OCI-LY7 (cell line): ENCODE data around the gene DNAJB9. TPM values are rescaled to one million over a fixed set of nuclear protein-coding genes. Genes with fewer than 3 reads are reported as not detected.

Experiments used
- BruUV-seq: library from RNA; stranded (reverse); fragments of 400-500 nt; replicated peaks from 2 replicates; lab custom pipeline; 2021; lab: Mats Ljungman, UMichigan
- CTCF ChIA-PET: fragments of 300-600 bp; sonication (Branson Sonifier 250); formaldehyde crosslinking; loops from one replicate; lab custom pipeline; 2022; ENCODE audit warnings: antibody characterized with exemption; ENCODE audit not compliant: unreplicated experiment; lab: Charles Lee
- POLR2A ChIA-PET: fragments of 300-600 bp; sonication (Branson Sonifier 250); formaldehyde crosslinking; loops from one replicate; lab custom pipeline; 2022; ENCODE audit warnings: antibody characterized with exemption; lab: Charles Lee
- DNase-seq: peaks from one replicate; pipeline ENCODE4 v3.0.0-alpha.2; 2015; ENCODE audit warnings: low spot score
- H2AFZ ChIP-seq: fragments of 200-600 bp; sonication (generic), shearing (Covaris generic); 2 replicates; pipeline ENCODE4 v1.6.1; 2014; ENCODE audit warnings: mild to moderate bottlenecking, antibody characterized with exemption, low read length, moderate library complexity
- H3K27ac ChIP-seq: fragments of 200-600 bp; sonication (generic); 2 replicates; pipeline ENCODE4 v1.5.1; 2014; ENCODE audit warnings: mixed run types, low read depth, mild to moderate bottlenecking, moderate library complexity, low read length, inconsistent platforms; ENCODE audit not compliant: poor library complexity, severe bottlenecking
- H3K36me3 ChIP-seq: fragments of 200-600 bp; sonication (generic); 2 replicates; pipeline ENCODE4 v1.6.1; 2014; ENCODE audit warnings: mild to moderate bottlenecking, antibody characterized with exemption, low read length, moderate library complexity, mixed read lengths; ENCODE audit not compliant: insufficient read depth
- H3K4me1 ChIP-seq: fragments of 200-600 bp; sonication (generic); 2 replicates; pipeline ENCODE4 v1.5.1; 2014; ENCODE audit warnings: mild to moderate bottlenecking, low read length; ENCODE audit not compliant: insufficient read depth, poor library complexity, severe bottlenecking
- H3K4me2 ChIP-seq: fragments of 200-600 bp; sonication (generic); 2 replicates; pipeline ENCODE4 v1.6.1; 2014; ENCODE audit warnings: mild to moderate bottlenecking, low read length
- H3K4me3 ChIP-seq: fragments of 200-600 bp; sonication (generic); 2 replicates; pipeline ENCODE4 v1.5.1; 2014; ENCODE audit warnings: mild to moderate bottlenecking, low read depth, low read length; ENCODE audit not compliant: poor library complexity, severe bottlenecking
- H3K79me2 ChIP-seq: fragments of 200-600 bp; sonication (generic); 2 replicates; pipeline ENCODE4 v1.6.1; 2016; ENCODE audit warnings: low read depth, mild to moderate bottlenecking, low read length, moderate library complexity, mixed read lengths; ENCODE audit not compliant: insufficient read depth
- H3K9me2 ChIP-seq: fragments of 200-600 bp; sonication (generic); 2 replicates; pipeline ENCODE4 v1.6.1; 2016; ENCODE audit warnings: mild to moderate bottlenecking, low read length, mixed read lengths; ENCODE audit not compliant: insufficient read depth
- H3K9me3 ChIP-seq: fragments of 200-600 bp; sonication (generic); 2 replicates; pipeline ENCODE4 v1.6.1; 2014; ENCODE audit warnings: mild to moderate bottlenecking, mixed run types, low read length, mixed read lengths
- H4K20me1 ChIP-seq: fragments of 200-600 bp; sonication (generic); 2 replicates; pipeline ENCODE4 v1.6.1; 2014; ENCODE audit warnings: mild to moderate bottlenecking, antibody characterized with exemption, low read length, moderate library complexity, mixed read lengths; ENCODE audit not compliant: insufficient read depth
- EZH2phosphoT487 ChIP-seq: fragments of 200-600 bp; sonication (generic); IDR thresholded peaks from 2 replicates; pipeline ENCODE4 v1.6.1; 2018; ENCODE audit warnings: low read depth, borderline replicate concordance, mild to moderate bottlenecking, mixed run types, antibody characterized with exemption, low read length, moderate library complexity, mixed read lengths
- intact Hi-C: fragments of 100-400 bp; cut with micrococcal nuclease; formaldehyde crosslinking; loops from one replicate; pipeline ENCODE4 v1.10.0; 2022; ENCODE audit not compliant: unreplicated experiment
- total RNA-seq, 2 experiments: library from RNA; depleted of rRNA in 1 of 2; stranded (reverse); fragments of >200 nt in 1 of 2; shearing (Covaris generic) in 1 of 2; gene quantifications; 2 replicates each; pipeline ENCODE4 v1.2.3, GENCODE V29; 2014 to 2022
- TF ChIP-seq, protein P1 (sequence below): fragments of 200-600 bp; sonication (generic); conservative IDR thresholded peaks from 2 replicates; pipeline ENCODE4 v1.5.1; 2014; ENCODE audit warnings: mild to moderate bottlenecking, antibody characterized with exemption, low read length, moderate library complexity, mixed read lengths

Gene DNAJB9
- total RNA-seq, 2 experiments from 2014 or later, result 11.4 to 20.3 TPM

- CTCF ChIA-PET, result no interaction called here
These were observed 14.5 kb downstream of the DNAJB9 start for GRCh38 chr7:108584211-108584610.

GRCh38 chr7:108585843-108586242 lies 16.2 kb downstream of the DNAJB9 start:
- H3K36me3 ChIP-seq, result no peaks in the 10 kb centered on the region
- no peaks in the 10 kb centered on the region for H3K9me3 ChIP-seq
- H3K4me1 ChIP-seq, result no peaks in the 10 kb centered on the region
- no peak overlapping the region for H3K27ac ChIP-seq
- no peak overlapping the region for H3K4me2 ChIP-seq
- no peak overlapping the region for H3K4me3 ChIP-seq
- no peaks in the 10 kb centered on the region for H3K79me2 ChIP-seq
- POLR2A ChIA-PET, result interaction anchor here (0.6 to 1.1 kb wide), 2 partner anchors 12 to 326 kb away, joined by 3 to 4 read pairs; no protein-coding TSS in a partner anchor
- H2AFZ ChIP-seq, result no peak overlapping the region
- no peaks in the 10 kb centered on the region for H4K20me1 ChIP-seq
- BruUV-seq, result no TSS peak
- intact Hi-C loops, result no loop called here
- DNase-seq, result no peak
- TF ChIP-seq, protein P1, sequence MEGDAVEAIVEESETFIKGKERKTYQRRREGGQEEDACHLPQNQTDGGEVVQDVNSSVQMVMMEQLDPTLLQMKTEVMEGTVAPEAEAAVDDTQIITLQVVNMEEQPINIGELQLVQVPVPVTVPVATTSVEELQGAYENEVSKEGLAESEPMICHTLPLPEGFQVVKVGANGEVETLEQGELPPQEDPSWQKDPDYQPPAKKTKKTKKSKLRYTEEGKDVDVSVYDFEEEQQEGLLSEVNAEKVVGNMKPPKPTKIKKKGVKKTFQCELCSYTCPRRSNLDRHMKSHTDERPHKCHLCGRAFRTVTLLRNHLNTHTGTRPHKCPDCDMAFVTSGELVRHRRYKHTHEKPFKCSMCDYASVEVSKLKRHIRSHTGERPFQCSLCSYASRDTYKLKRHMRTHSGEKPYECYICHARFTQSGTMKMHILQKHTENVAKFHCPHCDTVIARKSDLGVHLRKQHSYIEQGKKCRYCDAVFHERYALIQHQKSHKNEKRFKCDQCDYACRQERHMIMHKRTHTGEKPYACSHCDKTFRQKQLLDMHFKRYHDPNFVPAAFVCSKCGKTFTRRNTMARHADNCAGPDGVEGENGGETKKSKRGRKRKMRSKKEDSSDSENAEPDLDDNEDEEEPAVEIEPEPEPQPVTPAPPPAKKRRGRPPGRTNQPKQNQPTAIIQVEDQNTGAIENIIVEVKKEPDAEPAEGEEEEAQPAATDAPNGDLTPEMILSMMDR, result no peak
- TF ChIP-seq EZH2phosphoT487, result no peak
- no peaks in the 10 kb centered on the region for H3K9me2 ChIP-seq
- CTCF ChIA-PET, result no interaction called here

More at GRCh38 chr7:108584211-108584610, 14.5 kb downstream of the DNAJB9 start:
- H3K9me2 ChIP-seq, result no peaks in the 10 kb centered on the region
- no peak for DNase-seq
- POLR2A ChIA-PET, result interaction anchor here (1.1 kb wide), 1 partner anchor 13 kb away, joined by 3 read pairs; no protein-coding TSS in a partner anchor
- no TSS peak for BruUV-seq
- no peak overlapping the region for H3K4me2 ChIP-seq
- H4K20me1 ChIP-seq, result no peaks in the 10 kb centered on the region
- intact Hi-C loops, result no loop called here
- no peak overlapping the region for H3K27ac ChIP-seq
- peaks cover 4% of the 10 kb centered on the region; the same call in 1 of the 2 replicates for H3K9me3 ChIP-seq
- H3K79me2 ChIP-seq, result no peaks in the 10 kb centered on the region
- no peak overlapping the region for H3K4me3 ChIP-seq
- peaks cover 6% of the 10 kb centered on the region for H3K36me3 ChIP-seq
- H3K4me1 ChIP-seq, result no peaks in the 10 kb centered on the region
- no peak overlapping the region for H2AFZ ChIP-seq
- TF ChIP-seq, protein P1, result no peak
- no peak for TF ChIP-seq EZH2phosphoT487

GRCh38 chr7:108586274-108586710 lies 16.6 kb downstream of the DNAJB9 start:
- no TSS peak for BruUV-seq
- Histone ChIP-seq H3K27ac (no peak overlapping the region), H3K9me2 (no peaks in the 10 kb centered on the region), H4K20me1 (no peaks in the 10 kb centered on the region), H3K4me3 (no peak overlapping the region), H3K4me2 (no peak overlapping the region), H3K9me3 (no peaks in the 10 kb centered on the region), H3K4me1 (no peaks in the 10 kb centered on the region), H2AFZ (no peak overlapping the region), H3K36me3 (no peaks in the 10 kb centered on the region), H3K79me2 (no peaks in the 10 kb centered on the region)
- ChIA-PET POLR2A (interaction anchor here (0.6 to 1.1 kb wide), 2 partner anchors 11 to 327 kb away, joined by 3 to 4 read pairs; no protein-coding TSS in a partner anchor), CTCF (no interaction called here)
- TF ChIP-seq, protein P1, result no peak
- no peak for TF ChIP-seq EZH2phosphoT487
- intact Hi-C loops, result no loop called here
- DNase-seq, result no peak
